SK-N-SH treated with all-trans-retinoic acid at 6 μM for 48 hours (cell line): ENCODE measurements around the gene ST14.

Source experiments
- ARNTL ChIP-seq: fragments of 450-650 bp; formaldehyde crosslinking; IDR thresholded peaks from 2 replicates; pipeline ENCODE4 v1.5.0; 2020; ENCODE audit warnings: low read depth, mild to moderate bottlenecking, moderate library complexity, borderline replicate concordance
- CSDC2 ChIP-seq: fragments of 250-450 bp; sonication (Bioruptor Pico); IDR thresholded peaks from 2 replicates; pipeline ENCODE4 v1.5.0; 2020; ENCODE audit warnings: mild to moderate bottlenecking, moderate library complexity
- ESRRG ChIP-seq: fragments of 250-450 bp; sonication (Bioruptor Pico); IDR thresholded peaks from 2 replicates; pipeline ENCODE4 v1.6.1; 2021; ENCODE audit warnings: mild to moderate bottlenecking
- GLIS3 ChIP-seq: fragments of 250-450 bp; sonication (Bioruptor Pico); IDR thresholded peaks from 2 replicates; pipeline ENCODE4 v1.5.0; 2020; ENCODE audit warnings: mild to moderate bottlenecking, moderate library complexity
- TOX ChIP-seq: fragments of 250-450 bp; sonication (Bioruptor Pico); IDR thresholded peaks from 2 replicates; pipeline ENCODE4 v1.8.0; 2021; ENCODE audit warnings: mild to moderate bottlenecking, moderate library complexity, borderline replicate concordance
- ZFP30 ChIP-seq: fragments of 450-650 bp; formaldehyde crosslinking; IDR thresholded peaks from 2 replicates; pipeline ENCODE4 v1.5.0; 2022; ENCODE audit warnings: mild to moderate bottlenecking, moderate library complexity
- ZNF70 ChIP-seq: fragments of 450-650 bp; formaldehyde crosslinking; IDR thresholded peaks from 2 replicates; pipeline ENCODE4 v1.5.0; 2020; ENCODE audit warnings: mild to moderate bottlenecking, moderate library complexity
- ZNF8 ChIP-seq: fragments of 450-650 bp; formaldehyde crosslinking; IDR thresholded peaks from 2 replicates; pipeline ENCODE4 v1.5.0; 2020; ENCODE audit warnings: mild to moderate bottlenecking, moderate library complexity
- TF ChIP-seq, protein P1 (sequence below): fragments of 250-450 bp; sonication (Bioruptor Pico); IDR thresholded peaks from 2 replicates; pipeline ENCODE4 v1.8.0; 2020; ENCODE audit warnings: mild to moderate bottlenecking, moderate library complexity, borderline replicate concordance
- TF ChIP-seq, protein P2 (sequence below): fragments of 250-450 bp; sonication (Bioruptor Pico); IDR thresholded peaks from 2 replicates; pipeline ENCODE4 v1.8.0; 2021; ENCODE audit warnings: low read depth, mild to moderate bottlenecking, moderate library complexity, borderline replicate concordance

DNA sequence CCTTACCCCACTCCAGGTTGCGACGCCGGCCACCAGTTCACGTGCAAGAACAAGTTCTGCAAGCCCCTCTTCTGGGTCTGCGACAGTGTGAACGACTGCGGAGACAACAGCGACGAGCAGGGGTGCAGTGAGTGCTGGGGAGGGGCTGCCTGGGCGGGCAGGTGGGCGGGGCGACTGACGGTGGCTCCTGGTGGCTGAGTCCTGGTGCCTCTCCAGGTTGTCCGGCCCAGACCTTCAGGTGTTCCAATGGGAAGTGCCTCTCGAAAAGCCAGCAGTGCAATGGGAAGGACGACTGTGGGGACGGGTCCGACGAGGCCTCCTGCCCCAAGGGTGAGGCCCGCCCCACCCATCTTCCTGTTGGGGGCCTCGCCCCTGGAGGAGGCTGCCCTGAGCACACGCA is 38.7 kb downstream of the ST14 start:
- TF ChIP-seq, protein P1, sequence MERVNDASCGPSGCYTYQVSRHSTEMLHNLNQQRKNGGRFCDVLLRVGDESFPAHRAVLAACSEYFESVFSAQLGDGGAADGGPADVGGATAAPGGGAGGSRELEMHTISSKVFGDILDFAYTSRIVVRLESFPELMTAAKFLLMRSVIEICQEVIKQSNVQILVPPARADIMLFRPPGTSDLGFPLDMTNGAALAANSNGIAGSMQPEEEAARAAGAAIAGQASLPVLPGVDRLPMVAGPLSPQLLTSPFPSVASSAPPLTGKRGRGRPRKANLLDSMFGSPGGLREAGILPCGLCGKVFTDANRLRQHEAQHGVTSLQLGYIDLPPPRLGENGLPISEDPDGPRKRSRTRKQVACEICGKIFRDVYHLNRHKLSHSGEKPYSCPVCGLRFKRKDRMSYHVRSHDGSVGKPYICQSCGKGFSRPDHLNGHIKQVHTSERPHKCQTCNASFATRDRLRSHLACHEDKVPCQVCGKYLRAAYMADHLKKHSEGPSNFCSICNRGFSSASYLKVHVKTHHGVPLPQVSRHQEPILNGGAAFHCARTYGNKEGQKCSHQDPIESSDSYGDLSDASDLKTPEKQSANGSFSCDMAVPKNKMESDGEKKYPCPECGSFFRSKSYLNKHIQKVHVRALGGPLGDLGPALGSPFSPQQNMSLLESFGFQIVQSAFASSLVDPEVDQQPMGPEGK: no peak
- TF ChIP-seq, protein P2, sequence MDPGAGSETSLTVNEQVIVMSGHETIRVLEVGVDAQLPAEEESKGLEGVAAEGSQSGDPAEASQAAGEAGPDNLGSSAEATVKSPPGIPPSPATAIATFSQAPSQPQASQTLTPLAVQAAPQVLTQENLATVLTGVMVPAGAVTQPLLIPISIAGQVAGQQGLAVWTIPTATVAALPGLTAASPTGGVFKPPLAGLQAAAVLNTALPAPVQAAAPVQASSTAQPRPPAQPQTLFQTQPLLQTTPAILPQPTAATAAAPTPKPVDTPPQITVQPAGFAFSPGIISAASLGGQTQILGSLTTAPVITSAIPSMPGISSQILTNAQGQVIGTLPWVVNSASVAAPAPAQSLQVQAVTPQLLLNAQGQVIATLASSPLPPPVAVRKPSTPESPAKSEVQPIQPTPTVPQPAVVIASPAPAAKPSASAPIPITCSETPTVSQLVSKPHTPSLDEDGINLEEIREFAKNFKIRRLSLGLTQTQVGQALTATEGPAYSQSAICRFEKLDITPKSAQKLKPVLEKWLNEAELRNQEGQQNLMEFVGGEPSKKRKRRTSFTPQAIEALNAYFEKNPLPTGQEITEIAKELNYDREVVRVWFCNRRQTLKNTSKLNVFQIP: no peak
- TF ChIP-seq CSDC2 (CRISPR knock-in tag): no peak
- TF ChIP-seq ARNTL (CRISPR knock-in tag): no peak
- no peak for TF ChIP-seq ZFP30 (CRISPR knock-in tag)
- TF ChIP-seq ZNF70 (CRISPR knock-in tag): no peak
- TF ChIP-seq ESRRG: no peak
- no peak for TF ChIP-seq ZNF8 (CRISPR knock-in tag)
- no peak for TF ChIP-seq GLIS3 (CRISPR knock-in tag)
- TF ChIP-seq TOX (CRISPR knock-in tag): no peak
